ENCODE data around the gene BRCA1. TPM values are rescaled to one million over a fixed set of nuclear protein-coding genes. Genes with fewer than 3 reads are reported as not detected.

Gene BRCA1
- total and polyA plus RNA-seq, 3 donors from 2014 or later: 20.9 to 47.7 (median 28.6) TPM

DNA sequence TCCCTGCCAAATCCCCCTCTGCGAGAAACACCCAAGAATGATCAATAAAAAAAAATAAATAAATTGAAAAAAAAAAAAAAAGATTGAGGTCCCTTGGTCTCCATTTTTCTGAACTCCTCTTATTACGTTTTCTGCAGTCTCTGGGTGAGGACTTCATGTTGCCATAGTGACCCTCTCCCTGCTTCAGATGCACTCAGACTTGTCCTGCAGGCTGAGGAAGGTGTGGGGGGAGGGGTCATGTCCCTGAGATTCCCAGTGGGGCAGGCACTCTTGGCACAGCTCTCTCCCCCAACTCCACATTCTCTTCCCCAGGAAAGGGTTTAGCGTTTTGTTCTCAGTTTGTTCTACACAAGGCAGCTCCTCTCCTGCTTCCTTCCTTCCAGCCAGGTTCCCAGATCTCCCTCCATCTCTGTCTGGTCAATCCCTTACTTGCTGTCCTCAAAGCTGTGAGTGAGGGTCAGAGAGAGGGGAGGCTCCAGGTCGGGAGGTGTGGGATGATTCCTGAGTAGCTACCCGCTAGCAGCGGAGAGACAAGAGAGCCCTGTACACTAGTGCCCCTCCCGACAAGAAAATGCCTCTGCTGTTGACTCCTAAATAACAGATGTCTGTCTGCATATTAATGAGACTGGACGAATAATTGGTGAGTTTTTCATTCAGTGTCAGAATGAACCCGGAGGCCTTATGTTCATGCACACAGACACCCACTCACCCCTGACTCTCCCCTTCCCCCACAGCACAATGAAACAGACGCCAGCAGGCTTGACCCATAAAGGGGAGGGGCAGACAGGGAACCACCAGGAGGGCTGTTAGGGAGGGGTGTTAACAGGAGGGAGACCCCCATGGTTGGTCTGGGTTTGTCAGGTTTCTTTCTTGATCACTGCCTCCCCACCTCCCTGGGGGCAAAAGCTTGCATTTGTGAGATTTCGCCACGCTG lies 90.9 kb downstream of the BRCA1 start:
- WGBS, 2 donors: 51 to 59% methylated on average over 12 of the region's 12 CpGs
- DNase-seq: no peak
- H3K9me3 ChIP-seq: no peaks in the 10 kb centered on the region
- H3K27ac ChIP-seq: no peak overlapping the region
- peaks cover 8% of the 10 kb centered on the region for H3K4me1 ChIP-seq
- no peak overlapping the region for H3K4me3 ChIP-seq
- no peaks in the 10 kb centered on the region for H3K36me3 ChIP-seq (ENCODE audit: low read depth, missing control alignments)
- intact Hi-C loops (cut with DNase I; ENCODE audit: low total_unique reads): no loop called here
- no peak for TF ChIP-seq POLR2A (IDR thresholded peaks at IDR 0.05)
- TF ChIP-seq, protein P1, sequence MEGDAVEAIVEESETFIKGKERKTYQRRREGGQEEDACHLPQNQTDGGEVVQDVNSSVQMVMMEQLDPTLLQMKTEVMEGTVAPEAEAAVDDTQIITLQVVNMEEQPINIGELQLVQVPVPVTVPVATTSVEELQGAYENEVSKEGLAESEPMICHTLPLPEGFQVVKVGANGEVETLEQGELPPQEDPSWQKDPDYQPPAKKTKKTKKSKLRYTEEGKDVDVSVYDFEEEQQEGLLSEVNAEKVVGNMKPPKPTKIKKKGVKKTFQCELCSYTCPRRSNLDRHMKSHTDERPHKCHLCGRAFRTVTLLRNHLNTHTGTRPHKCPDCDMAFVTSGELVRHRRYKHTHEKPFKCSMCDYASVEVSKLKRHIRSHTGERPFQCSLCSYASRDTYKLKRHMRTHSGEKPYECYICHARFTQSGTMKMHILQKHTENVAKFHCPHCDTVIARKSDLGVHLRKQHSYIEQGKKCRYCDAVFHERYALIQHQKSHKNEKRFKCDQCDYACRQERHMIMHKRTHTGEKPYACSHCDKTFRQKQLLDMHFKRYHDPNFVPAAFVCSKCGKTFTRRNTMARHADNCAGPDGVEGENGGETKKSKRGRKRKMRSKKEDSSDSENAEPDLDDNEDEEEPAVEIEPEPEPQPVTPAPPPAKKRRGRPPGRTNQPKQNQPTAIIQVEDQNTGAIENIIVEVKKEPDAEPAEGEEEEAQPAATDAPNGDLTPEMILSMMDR (IDR thresholded peaks at IDR 0.05): no peak
- H3K27me3 ChIP-seq: no peaks in the 10 kb centered on the region

DNA sequence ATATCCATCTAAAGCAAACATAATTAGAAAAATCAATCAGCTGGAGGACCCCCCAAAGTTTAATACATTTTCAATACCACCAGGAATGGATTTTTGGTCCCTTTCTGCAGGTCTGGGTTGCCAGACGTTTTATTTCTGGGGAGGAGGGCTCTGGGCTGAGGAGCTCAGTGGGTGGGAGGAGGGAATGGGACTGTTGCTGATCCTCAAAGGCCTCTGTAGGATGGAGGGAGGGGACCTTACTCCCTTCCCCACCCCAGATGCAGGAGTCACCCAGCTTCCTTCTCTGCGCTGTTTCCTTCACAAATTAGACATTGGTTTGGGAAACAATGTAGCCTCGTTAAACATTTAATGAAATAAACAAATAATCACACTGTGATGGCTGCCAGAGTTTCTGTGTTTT lies 93.5 kb downstream of the BRCA1 start:
- Histone ChIP-seq H3K27me3 (no peaks in the 10 kb centered on the region), H3K27ac (no peak overlapping the region), H3K36me3 (ENCODE audit: low read depth, missing control alignments) (no peaks in the 10 kb centered on the region), H3K9me3 (no peaks in the 10 kb centered on the region), H3K4me3 (no peak overlapping the region), H3K4me1 (peaks cover 8% of the 10 kb centered on the region)
- intact Hi-C loops (cut with DNase I; ENCODE audit: low total_unique reads): no loop called here
- no peak for TF ChIP-seq POLR2A (IDR thresholded peaks at IDR 0.05)
- TF ChIP-seq, protein P1 (IDR thresholded peaks at IDR 0.05): no peak
- no peak for DNase-seq
- WGBS, 2 donors: 85 to 90% methylated on average over 2 to 3 of the region's 3 CpGs

DNA sequence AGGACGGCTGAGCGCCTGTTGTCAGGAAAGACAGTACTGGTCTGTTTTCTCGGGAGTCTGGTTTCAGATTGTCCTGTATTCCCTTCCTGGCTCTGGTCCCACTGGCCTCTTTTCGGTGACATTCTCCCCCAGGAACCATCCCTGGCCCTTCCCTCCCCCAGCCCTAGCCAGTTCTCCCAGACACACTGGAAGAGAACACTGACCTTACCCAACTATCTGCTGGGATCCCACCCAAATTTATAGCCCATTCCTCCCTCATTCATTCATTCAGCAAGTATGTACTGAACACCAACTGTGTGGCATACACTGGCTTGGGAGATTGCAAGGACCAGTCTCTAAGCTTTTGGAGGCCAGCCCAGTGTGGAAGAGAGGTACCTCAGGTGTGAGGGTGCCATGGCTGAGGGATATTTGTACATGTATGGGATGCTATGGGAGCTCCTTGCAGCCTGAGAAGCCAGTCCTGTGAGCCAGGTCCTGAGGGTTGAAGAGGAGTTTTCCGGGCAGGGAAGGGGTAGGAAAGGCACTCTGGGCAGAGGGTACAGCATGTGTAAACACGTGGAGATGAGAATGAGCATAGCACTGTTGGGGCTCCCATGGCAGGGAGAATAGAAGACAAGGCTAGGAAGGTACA lies 94.9 kb downstream of the BRCA1 start:
- no peaks in the 10 kb centered on the region for H3K27me3 ChIP-seq
- DNase-seq: no peak
- TF ChIP-seq, protein P1 (IDR thresholded peaks at IDR 0.05): no peak
- no peak for TF ChIP-seq POLR2A (IDR thresholded peaks at IDR 0.05)
- intact Hi-C loops (cut with DNase I; ENCODE audit: low total_unique reads): no loop called here
- H3K4me3 ChIP-seq: no peak overlapping the region
- H3K4me1 ChIP-seq: peaks cover 8% of the 10 kb centered on the region
- no peaks in the 10 kb centered on the region for H3K36me3 ChIP-seq (ENCODE audit: low read depth, missing control alignments)
- H3K27ac ChIP-seq: no peak overlapping the region
- 61 to 69% methylated on average over 6 of the region's 6 CpGs for WGBS, 2 donors
- no peaks in the 10 kb centered on the region for H3K9me3 ChIP-seq

DNA sequence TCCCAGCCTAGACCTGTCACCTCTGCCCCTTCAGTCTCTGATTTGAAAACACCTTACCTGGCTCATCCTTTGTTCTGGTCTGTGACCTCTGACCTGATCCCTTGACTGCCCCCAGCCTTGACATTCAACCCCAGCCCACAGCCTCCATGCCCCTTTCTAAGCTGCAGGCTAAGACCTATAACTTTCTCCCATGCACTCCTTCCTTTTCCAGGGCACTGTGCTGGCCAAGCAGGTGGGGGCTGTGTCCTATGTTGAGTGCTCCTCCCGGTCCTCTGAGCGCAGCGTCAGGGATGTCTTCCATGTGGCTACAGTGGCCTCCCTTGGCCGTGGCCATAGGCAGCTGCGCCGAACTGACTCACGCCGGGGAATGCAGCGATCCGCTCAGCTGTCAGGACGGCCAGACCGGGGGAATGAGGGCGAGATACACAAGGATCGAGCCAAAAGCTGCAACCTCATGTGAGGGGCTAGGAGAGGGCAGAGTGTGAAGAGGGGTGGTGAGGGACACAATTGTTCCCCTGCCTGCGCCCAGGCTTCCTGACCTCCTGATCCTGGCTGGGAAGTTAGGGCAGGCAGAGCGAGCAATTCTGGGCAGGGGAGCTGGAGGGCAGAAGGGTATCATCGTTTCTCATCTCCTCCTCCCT lies 96.8 kb downstream of the BRCA1 start:
- Histone ChIP-seq H3K27ac (no peak overlapping the region), H3K27me3 (no peaks in the 10 kb centered on the region), H3K4me1 (no peaks in the 10 kb centered on the region), H3K4me3 (no peak overlapping the region), H3K9me3 (no peaks in the 10 kb centered on the region), H3K36me3 (ENCODE audit: low read depth, missing control alignments) (no peaks in the 10 kb centered on the region)
- no peak for TF ChIP-seq POLR2A (IDR thresholded peaks at IDR 0.05)
- TF ChIP-seq, protein P1 (IDR thresholded peaks at IDR 0.05): no peak
- 87 to 92% methylated on average over 17 of the region's 17 CpGs for WGBS, 2 donors
- no peak for DNase-seq
- intact Hi-C loops (cut with DNase I; ENCODE audit: low total_unique reads): no loop called here
